GM12891 (cell line): ENCODE data around the gene OPA3.

ENCODE experiments used
- POLR2A ChIP-seq: IDR thresholded peaks from 2 replicates; pipeline ENCODE4 v1.6.1; 2011; ENCODE audit warnings: low read depth, low read length, control low read depth
- POLR2AphosphoS5 ChIP-seq: IDR thresholded peaks from 2 replicates; pipeline ENCODE4 v1.6.1; 2011; ENCODE audit warnings: low read depth, low read length, control low read depth
- POU2F2 ChIP-seq: IDR thresholded peaks from 2 replicates; pipeline ENCODE4 v1.6.1; 2011; ENCODE audit warnings: low read depth, mild to moderate bottlenecking, control low read depth, low read length, moderate library complexity
- SPI1 ChIP-seq: IDR thresholded peaks from 2 replicates; pipeline ENCODE4 v1.6.1; 2011; ENCODE audit warnings: low read depth, low read length, control low read depth
- TAF1 ChIP-seq: IDR thresholded peaks from 2 replicates; pipeline ENCODE4 v1.6.1; 2011; ENCODE audit warnings: low read depth, low read length, control low read depth

GRCh38 chr19:45571457-45572220, 13.0 kb downstream of the OPA3 start:
- TF ChIP-seq TAF1 (no peak), POLR2A (no peak), SPI1 (no peak), POLR2AphosphoS5 (no peak), POU2F2 (no peak)
